Measurements from ENCODE around the gene ANKRD33B. TPM values are rescaled to one million over a fixed set of nuclear protein-coding genes. Genes with fewer than 3 reads are reported as not detected.

ANKRD33B gene
- total and polyA plus RNA-seq, 2 of the 8 experiments (the other 6 are each of a cell fraction or from before 2014, with no cell fraction given): 6.9 to 20.6 TPM

DNA sequence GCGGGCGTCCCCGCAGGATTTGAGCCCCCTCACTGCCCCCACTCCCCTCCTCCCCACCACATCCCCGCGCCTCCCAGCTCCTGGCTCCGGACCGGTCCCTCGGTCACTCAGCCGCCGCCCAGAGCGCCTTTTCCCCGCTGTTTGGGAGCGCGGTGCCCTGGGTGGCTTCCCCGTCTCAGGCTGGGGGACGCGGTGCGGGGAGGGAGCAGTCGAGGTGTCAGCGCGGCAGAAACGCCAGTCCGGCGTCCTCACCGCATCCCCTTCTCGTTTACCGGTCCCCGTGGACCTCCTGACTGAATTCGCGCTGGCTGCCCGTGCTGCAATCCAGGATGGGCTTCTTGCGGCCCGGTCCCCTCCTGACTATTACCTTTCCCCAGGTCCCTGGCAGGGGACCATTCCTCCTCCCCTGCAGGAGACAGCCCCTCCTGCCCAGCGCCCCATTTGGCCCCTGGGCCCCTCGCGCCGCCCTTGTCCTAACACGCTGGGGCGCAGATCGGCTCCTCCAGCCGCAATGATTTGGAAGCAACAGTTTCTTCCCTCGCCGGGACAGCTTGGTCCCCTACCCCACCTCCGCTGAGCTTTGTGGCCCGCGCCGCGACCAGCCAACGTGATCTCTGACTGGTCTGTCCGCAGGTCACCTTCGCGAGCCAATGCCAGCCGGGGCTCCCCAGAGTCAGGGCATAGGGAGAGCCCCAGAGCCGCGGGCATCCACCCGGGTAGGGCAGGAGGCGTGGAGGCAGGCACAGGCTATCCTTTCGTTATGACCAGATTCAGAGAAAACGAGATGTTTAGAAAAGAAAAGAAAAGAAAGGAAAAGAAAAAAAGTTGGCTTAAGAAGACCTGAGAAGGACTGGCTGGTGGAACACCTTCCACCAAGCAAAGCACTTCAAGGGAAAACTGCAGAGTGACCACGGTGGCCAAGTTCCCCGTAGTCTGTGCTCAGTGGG, 1.2 kb downstream of the ANKRD33B start (continued):
- TF ChIP-seq RNF2 (IDR thresholded peaks at IDR 0.05; ENCODE audit: borderline replicate concordance, low read depth, low read length, missing control alignments, poor library complexity, severe bottlenecking) (peak; percentile 66), TBP (IDR thresholded peaks at IDR 0.05; ENCODE audit: low read depth, low read length) (no peak), CEBPB (IDR thresholded peaks at IDR 0.05; ENCODE audit: low read depth, low read length) (no peak), ASH2L (IDR thresholded peaks at IDR 0.05; ENCODE audit: low read length) (peak; percentile 70)
